ENCODE results near the gene SUPT6H. TPM values are rescaled to one million over a fixed set of nuclear protein-coding genes. Genes with fewer than 3 reads are reported as not detected.

SUPT6H gene
- total RNA-seq, 4 donors from 2014 or later: 48.3 to 81.9 (median 64.8) TPM

- Histone ChIP-seq H3K9me3 (no peaks in the 10 kb centered on the region), H3K27ac (peak within 1 kb of the TSS; percentile 90 to 98 (median 96)), H3K4me1 (peaks cover 29 to 33% of the 10 kb centered on the region in 2 donors), H3K36me3 (peaks cover 0 to 47% of the 10 kb centered on the region in 2 donors), H3K27me3 (no peaks in the 10 kb centered on the region), H3K4me3 (peak within 1 kb of the TSS; percentile 90 to 92 (median 92))
- in situ Hi-C loops (cut with MboI; ENCODE audit: low sequenced_read_pairs in 4 of 4): no loop called here
- DNase-seq: peak; percentile 95
- intact Hi-C loops (cut with DNase I; ENCODE audit: low total_unique reads): loop anchor here (1.0 to 2.0 kb wide), 5 partner anchors 16 to 649 kb away; partner anchors contain the start of genes NUFIP2, PHF12, PIGS and RPL23A
- ATAC-seq: peak; percentile 87 to 88
- peak in 2 of 5 experiments; percentile 10 to 29 for TF ChIP-seq CTCF (IDR thresholded peaks at IDR 0.05 in 4 of 5, conservative IDR thresholded peaks at IDR 0.05 in 1 of 5)
- TF ChIP-seq POLR2A (IDR thresholded peaks at IDR 0.05): peak; percentile 92 to 94
Measured at GRCh38 chr17:28644787-28645575, 17.0 kb upstream of the SUPT6H start, which contains the start of gene BLTP2. Gene BLTP2, minus strand, starts transcription at chr17:28645158. Its CDS starts 102 bp downstream, at chr17:28645056.

GRCh38 chr17:28645576-28645939 lies 16.4 kb upstream of the SUPT6H start:
- DNase-seq (no peak), ATAC-seq (no peak)
- Histone ChIP-seq H3K27ac (peak overlapping the region; percentile 90 to 98 (median 96)), H3K36me3 (peaks cover 0 to 41% of the 10 kb centered on the region in 2 donors), H3K4me1 (peaks cover 29 to 33% of the 10 kb centered on the region in 2 donors), H3K27me3 (no peaks in the 10 kb centered on the region), H3K9me3 (no peaks in the 10 kb centered on the region), H3K4me3 (peak overlapping the region; percentile 90 to 92 (median 92))
- intact Hi-C loops (cut with DNase I; ENCODE audit: low total_unique reads): loop anchor here (1.0 to 2.0 kb wide), 5 partner anchors 16 to 649 kb away; partner anchors contain the start of genes NUFIP2, PHF12, PIGS and RPL23A
- TF ChIP-seq CTCF (IDR thresholded peaks at IDR 0.05 in 4 of 5, conservative IDR thresholded peaks at IDR 0.05 in 1 of 5): peak in 1 of 5 experiments; percentile 13
- TF ChIP-seq POLR2A (IDR thresholded peaks at IDR 0.05): no peak
- in situ Hi-C loops (cut with MboI; ENCODE audit: low sequenced_read_pairs in 4 of 4): no loop called here

GRCh38 chr17:28646039-28646754 lies 15.8 kb upstream of the SUPT6H start:
- H3K9me3 ChIP-seq: no peaks in the 10 kb centered on the region
- H3K4me1 ChIP-seq: peaks cover 29 to 33% of the 10 kb centered on the region in 2 donors
- DNase-seq (no peak), ATAC-seq (no peak)
- in situ Hi-C loops (cut with MboI; ENCODE audit: low sequenced_read_pairs in 4 of 4): no loop called here
- H3K4me3 ChIP-seq: peak overlapping the region; percentile 90 to 92 (median 92)
- peak overlapping the region; percentile 90 to 98 (median 96) for H3K27ac ChIP-seq
- no peaks in the 10 kb centered on the region for H3K27me3 ChIP-seq
- TF ChIP-seq POLR2A (IDR thresholded peaks at IDR 0.05) (no peak), CTCF (IDR thresholded peaks at IDR 0.05 in 4 of 5, conservative IDR thresholded peaks at IDR 0.05 in 1 of 5) (no peak)
- intact Hi-C loops (cut with DNase I; ENCODE audit: low total_unique reads): no loop called here
- H3K36me3 ChIP-seq: peaks cover 0 to 39% of the 10 kb centered on the region in 2 donors

GRCh38 chr17:28648698-28649097 lies 13.3 kb upstream of the SUPT6H start:
- DNase-seq: no peak
- peaks cover 0 to 37% of the 10 kb centered on the region in 2 donors for H3K36me3 ChIP-seq
- in situ Hi-C loops (cut with MboI; ENCODE audit: low sequenced_read_pairs in 4 of 4): no loop called here

More at GRCh38 chr17:28648698-28649097, 13.3 kb upstream of the SUPT6H start:
- no peak for ATAC-seq
- no peaks in the 10 kb centered on the region for H3K27me3 ChIP-seq
- H3K27ac ChIP-seq: no peak overlapping the region
- H3K9me3 ChIP-seq: no peaks in the 10 kb centered on the region
- H3K4me1 ChIP-seq: peaks cover 19 to 21% of the 10 kb centered on the region in 2 donors
- intact Hi-C loops (cut with DNase I; ENCODE audit: low total_unique reads): no loop called here
- TF ChIP-seq POLR2A (IDR thresholded peaks at IDR 0.05) (no peak), CTCF (IDR thresholded peaks at IDR 0.05 in 4 of 5, conservative IDR thresholded peaks at IDR 0.05 in 1 of 5) (no peak)
- H3K4me3 ChIP-seq: no peak overlapping the region

Measured in gastrocnemius medialis (tissue), 4 donors.